Small intestine (tissue), 7 donors: ENCODE data around the gene ARAP1. TPM values are rescaled to one million over a fixed set of nuclear protein-coding genes. Genes with fewer than 3 reads are reported as not detected.
A peak's percentile ranks its signal among the peaks of the same experiment; 100 is the strongest.

Experiments
- DNase-seq, 2 donors: peaks; one replicate each; pipeline versions ENCODE4 v3.0.0 to v3.0.0-alpha.2; 2013
- FAIRE-seq: peaks from 2 replicates; lab custom pipeline; 2012; peaks lifted over from hg19 to GRCh38; lab: Jason Lieb, UNC
- H3K27ac ChIP-seq, 3 donors: one replicate each; pipeline ENCODE4 v1.5.1; 2013; ENCODE audit warnings: low read length in 2 of 3, mild to moderate bottlenecking in 2 of 3, control low read depth in 1 of 3, inconsistent platforms in 1 of 3, low read depth in 1 of 3, moderate library complexity in 1 of 3
- H3K27me3 ChIP-seq, 3 donors: one replicate each; pipeline ENCODE4 v1.6.1; 2013; ENCODE audit warnings: low read length in 3 of 3, inconsistent platforms in 1 of 3; ENCODE audit not compliant: control insufficient read depth in 3 of 3, insufficient read depth in 3 of 3
- H3K36me3 ChIP-seq, 3 donors: one replicate each; pipeline ENCODE4 v1.6.1; 2013; ENCODE audit warnings: low read length in 3 of 3, inconsistent platforms in 1 of 3, low read depth in 1 of 3, mild to moderate bottlenecking in 1 of 3, moderate library complexity in 1 of 3; ENCODE audit not compliant: control insufficient read depth in 3 of 3, insufficient read depth in 2 of 3
- H3K4me1 ChIP-seq, 3 donors: one replicate each; pipeline ENCODE4 v1.6.1; 2013; ENCODE audit warnings: low read length in 2 of 3, inconsistent platforms in 1 of 3, low read depth in 1 of 3, mild to moderate bottlenecking in 1 of 3, moderate library complexity in 1 of 3; ENCODE audit not compliant: control insufficient read depth in 3 of 3, insufficient read depth in 2 of 3
- H3K4me3 ChIP-seq, 3 donors: one replicate each; pipeline ENCODE4 v1.5.1; 2013; ENCODE audit warnings: low read length in 3 of 3, control low read depth in 1 of 3, inconsistent platforms in 1 of 3, low read depth in 1 of 3, mild to moderate bottlenecking in 1 of 3, moderate library complexity in 1 of 3
- H3K9me3 ChIP-seq, 2 donors: one replicate each; pipeline ENCODE4 v1.6.1; 2013; ENCODE audit warnings: low read depth in 1 of 2, low read length in 1 of 2; ENCODE audit not compliant: control insufficient read depth in 2 of 2, insufficient read depth in 1 of 2
- WGBS, 3 donors: extraction: QIAGEN DNeasy Blood & Tissue Kit; methylation state at CpG; one replicate each; pipeline ENCODE4 v1.1.7; 2013; 5-methylcytosine and 5-hydroxymethylcytosine counted together
- polyA plus RNA-seq, 4 donors: library from polyadenylated mRNA; stranded (reverse) in 3 of 4; unstranded in 1 of 4; fragments of 200-250 nt in 3 of 4; fragments of 120-200 nt in 1 of 4; gene quantifications; one replicate each; pipeline versions ENCODE4 v1.2.1 to v1.2.3, GENCODE V29; 2013
- donor health status: healthy with polysubstance abuse.
- donor health status: control.
- donor health status: control.
- donor health status: Bipolar disorder and iron deficiency.
- donor health status: healthy.

Gene ARAP1
- polyA plus RNA-seq, 4 donors, result 42.2 to 70.9 (median 53.2) TPM

GRCh38 chr11:72789493-72790131 is 37.4 kb upstream of the ARAP1 start:
- peak overlapping the region in 1 of 3 donors; percentile 98 for H3K27ac ChIP-seq
- DNase-seq (peak in 1 of 2 donors; percentile 49), FAIRE-seq (no peak)
- peaks cover 0 to 85% (median 6%) of the 10 kb centered on the region in 3 donors for H3K4me1 ChIP-seq
- no peaks in the 10 kb centered on the region for H3K9me3 ChIP-seq
- WGBS, 3 donors, result 50 to 59% (median 52%) methylated on average over 10 of the region's 10 CpGs
- H3K36me3 ChIP-seq, result peaks cover 0 to 11% (median 0%) of the 10 kb centered on the region in 3 donors
- H3K27me3 ChIP-seq, result no peaks in the 10 kb centered on the region
- H3K4me3 ChIP-seq, result no peak overlapping the region

DNA sequence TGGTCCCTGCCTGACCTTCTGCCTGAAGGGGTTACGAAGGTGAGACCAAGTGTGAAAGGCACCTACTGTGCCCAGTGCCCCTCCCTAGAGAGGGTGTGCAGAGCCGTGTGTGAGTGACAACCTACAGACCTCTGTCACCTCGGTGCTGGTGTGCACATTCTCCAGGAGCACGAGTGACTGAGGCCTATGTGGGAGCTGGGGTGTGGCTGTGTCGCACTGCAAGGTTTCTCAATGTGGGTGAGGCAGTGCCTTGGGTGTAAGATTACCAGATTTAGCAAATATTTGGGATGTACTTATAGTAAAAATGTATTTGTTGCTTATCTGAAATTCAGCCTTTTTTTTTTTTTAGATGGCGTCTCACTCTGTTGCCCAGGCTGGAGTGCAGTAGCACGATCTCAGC is 36.0 kb upstream of the ARAP1 start:
- H3K9me3 ChIP-seq, result no peaks in the 10 kb centered on the region
- WGBS, 3 donors, result 54 to 69% (median 58%) methylated on average over 7 of the region's 7 CpGs
- H3K36me3 ChIP-seq, result peaks cover 0 to 11% (median 0%) of the 10 kb centered on the region in 3 donors
- FAIRE-seq (no peak), DNase-seq (peak in 1 of 2 donors; percentile 70)
- H3K27ac ChIP-seq, result peak overlapping the region in 2 of 3 donors; percentile 91 to 98
- H3K27me3 ChIP-seq, result no peaks in the 10 kb centered on the region
- peaks cover 0 to 91% (median 6%) of the 10 kb centered on the region in 3 donors for H3K4me1 ChIP-seq
- H3K4me3 ChIP-seq, result no peak overlapping the region

DNA sequence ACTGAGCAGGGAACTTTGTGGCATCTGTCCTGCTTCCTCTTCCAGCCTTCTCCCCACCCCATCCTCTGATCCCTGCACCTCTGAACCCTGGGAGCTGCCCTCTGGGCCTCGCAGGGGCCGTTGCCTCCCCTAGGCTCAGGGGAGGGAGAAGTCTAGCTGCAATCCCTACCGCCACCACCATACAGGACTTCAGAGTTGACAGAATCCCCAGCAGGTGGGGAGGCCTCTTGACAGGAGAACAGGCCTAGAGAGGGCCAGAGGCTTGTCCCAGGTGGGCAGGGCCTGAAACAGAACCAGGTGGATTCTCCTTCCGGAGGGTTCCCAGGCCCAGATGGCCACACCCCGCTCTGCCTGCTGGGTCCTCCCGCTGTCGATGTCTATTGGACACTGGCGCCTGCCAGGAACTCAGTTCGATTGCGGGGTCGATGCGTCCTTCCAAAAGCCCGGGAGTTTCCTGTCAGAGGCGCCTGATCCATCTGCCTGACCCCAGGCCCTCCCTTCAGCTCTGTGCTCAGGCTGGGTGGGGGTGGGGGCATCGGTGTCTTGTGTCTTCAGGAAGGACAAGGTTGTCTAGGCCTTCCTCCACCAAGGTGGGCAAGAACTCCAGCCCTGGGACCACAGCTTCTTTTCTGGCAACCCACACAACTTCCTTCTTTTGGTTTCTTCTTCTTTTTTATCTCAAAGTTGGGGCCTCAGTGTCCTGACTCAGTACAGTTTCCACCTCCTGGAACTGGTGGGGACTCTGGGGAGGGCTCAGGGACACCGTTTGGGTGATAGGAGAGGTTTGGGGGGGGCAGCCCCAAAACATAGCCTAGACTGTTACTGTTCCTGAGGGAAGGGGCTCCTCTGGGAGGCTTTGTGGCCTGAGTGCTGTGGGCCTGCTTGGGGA is 35.3 kb upstream of the ARAP1 start:
- Histone ChIP-seq H3K27me3 (no peaks in the 10 kb centered on the region), H3K9me3 (no peaks in the 10 kb centered on the region), H3K27ac (peak overlapping the region; percentile 27 to 98 (median 91)), H3K4me3 (peak overlapping the region in 1 of 3 donors; percentile 3), H3K4me1 (peaks cover 0 to 91% (median 6%) of the 10 kb centered on the region in 3 donors), H3K36me3 (peaks cover 0 to 11% (median 0%) of the 10 kb centered on the region in 3 donors)
- no peak for FAIRE-seq
- WGBS, 3 donors, result 12 to 36% (median 33%) methylated on average over 16 of the region's 16 CpGs
- peak; percentile 68 to 94 for DNase-seq

DNA sequence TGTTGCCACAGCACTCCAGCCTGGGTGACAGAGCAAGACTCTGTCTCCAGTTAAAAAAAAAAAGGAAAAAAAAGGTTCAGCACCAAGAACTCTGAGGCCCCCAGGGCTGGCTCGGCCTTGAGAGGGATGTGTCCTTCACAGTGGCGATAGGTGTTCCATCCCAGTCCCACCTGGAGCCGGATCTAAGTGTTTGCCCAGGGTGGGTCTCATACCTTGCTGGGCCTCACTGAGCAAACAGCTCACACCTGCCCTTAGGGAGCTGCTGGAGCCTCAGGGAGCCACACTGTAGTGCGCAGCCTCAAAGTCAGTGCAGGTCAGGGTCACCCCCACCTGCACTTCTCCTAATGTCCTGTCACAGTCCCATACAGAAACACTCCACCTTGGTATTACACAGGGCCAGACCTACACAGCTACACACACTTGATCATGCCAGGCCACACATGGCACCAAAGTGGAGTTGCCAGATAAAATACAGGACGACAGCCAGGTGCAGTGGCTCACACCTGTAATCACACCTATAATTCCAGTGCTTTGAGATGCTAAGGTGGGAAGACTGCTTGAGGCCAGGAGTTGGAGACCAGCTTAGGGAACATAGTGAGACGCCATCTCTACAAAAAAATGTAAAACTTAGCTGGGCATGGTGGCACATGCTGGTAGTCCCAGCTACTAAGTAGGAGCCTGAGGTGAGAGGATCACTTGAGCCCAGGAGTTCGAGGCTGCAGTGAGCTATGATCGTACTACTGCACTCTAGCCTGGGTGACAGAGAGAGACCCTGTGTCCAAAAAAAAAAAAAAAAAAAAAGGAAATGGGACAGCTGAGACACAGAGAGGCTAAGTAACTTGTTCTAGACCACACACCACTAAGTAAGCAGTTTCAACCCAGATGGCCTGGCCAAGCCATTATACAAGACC is 34.4 kb upstream of the ARAP1 start:
- Histone ChIP-seq H3K4me1 (peaks cover 0 to 92% (median 6%) of the 10 kb centered on the region in 3 donors), H3K36me3 (peaks cover 0 to 11% (median 0%) of the 10 kb centered on the region in 3 donors), H3K9me3 (no peaks in the 10 kb centered on the region), H3K27me3 (no peaks in the 10 kb centered on the region), H3K27ac (peak overlapping the region; percentile 27 to 98 (median 91)), H3K4me3 (no peak overlapping the region)
- no peak for FAIRE-seq
- DNase-seq, result peak; percentile 76 to 95
- 33 to 69% (median 41%) methylated on average over 8 of the region's 8 CpGs for WGBS, 3 donors

DNA sequence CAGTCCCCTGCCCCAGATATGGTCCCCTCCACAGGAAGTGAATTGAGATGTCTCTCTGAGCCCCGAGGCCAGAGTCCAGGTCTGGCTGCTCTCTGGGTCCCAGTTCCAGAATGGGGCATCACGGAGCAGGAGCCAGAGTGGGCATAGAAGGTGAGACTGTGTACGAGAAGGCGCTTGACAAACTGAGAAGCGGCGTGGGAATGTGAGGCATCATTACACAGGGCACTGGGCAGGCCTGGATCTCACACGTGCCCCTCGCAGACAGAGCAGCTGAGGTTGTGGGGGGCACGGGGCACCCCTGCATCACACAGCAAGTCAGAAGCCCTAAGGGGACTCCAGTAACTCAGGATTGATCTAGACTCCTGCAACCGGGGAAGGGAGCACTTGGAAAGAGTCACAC is 32.5 kb upstream of the ARAP1 start:
- peak overlapping the region in 2 of 3 donors; percentile 36 to 98 for H3K27ac ChIP-seq

GRCh38 chr11:72783144-72783905 is 31.1 kb upstream of the ARAP1 start:
- WGBS, 3 donors, result 36 to 78% (median 46%) methylated on average over 2 of the region's 2 CpGs
- Histone ChIP-seq H3K4me3 (no peak overlapping the region), H3K4me1 (peaks cover 3 to 73% (median 6%) of the 10 kb centered on the region in 3 donors), H3K27me3 (no peaks in the 10 kb centered on the region), H3K9me3 (no peaks in the 10 kb centered on the region), H3K27ac (peak overlapping the region in 2 of 3 donors; percentile 71 to 98), H3K36me3 (peaks cover 0 to 28% (median 0%) of the 10 kb centered on the region in 3 donors)
- no peak for FAIRE-seq
- DNase-seq, result peak; percentile 67 to 74

More for the DNA sequence above, 32.5 kb upstream of the ARAP1 start:
- peaks cover 0 to 18% (median 0%) of the 10 kb centered on the region in 3 donors for H3K36me3 ChIP-seq
- no peak overlapping the region for H3K4me3 ChIP-seq
- no peak for DNase-seq
- H3K27me3 ChIP-seq, result no peaks in the 10 kb centered on the region
- WGBS, 3 donors, result 62 to 80% (median 68%) methylated on average over 10 of the region's 10 CpGs
- no peak for FAIRE-seq
- peaks cover 0 to 77% (median 6%) of the 10 kb centered on the region in 3 donors for H3K4me1 ChIP-seq
- no peaks in the 10 kb centered on the region for H3K9me3 ChIP-seq

DNA sequence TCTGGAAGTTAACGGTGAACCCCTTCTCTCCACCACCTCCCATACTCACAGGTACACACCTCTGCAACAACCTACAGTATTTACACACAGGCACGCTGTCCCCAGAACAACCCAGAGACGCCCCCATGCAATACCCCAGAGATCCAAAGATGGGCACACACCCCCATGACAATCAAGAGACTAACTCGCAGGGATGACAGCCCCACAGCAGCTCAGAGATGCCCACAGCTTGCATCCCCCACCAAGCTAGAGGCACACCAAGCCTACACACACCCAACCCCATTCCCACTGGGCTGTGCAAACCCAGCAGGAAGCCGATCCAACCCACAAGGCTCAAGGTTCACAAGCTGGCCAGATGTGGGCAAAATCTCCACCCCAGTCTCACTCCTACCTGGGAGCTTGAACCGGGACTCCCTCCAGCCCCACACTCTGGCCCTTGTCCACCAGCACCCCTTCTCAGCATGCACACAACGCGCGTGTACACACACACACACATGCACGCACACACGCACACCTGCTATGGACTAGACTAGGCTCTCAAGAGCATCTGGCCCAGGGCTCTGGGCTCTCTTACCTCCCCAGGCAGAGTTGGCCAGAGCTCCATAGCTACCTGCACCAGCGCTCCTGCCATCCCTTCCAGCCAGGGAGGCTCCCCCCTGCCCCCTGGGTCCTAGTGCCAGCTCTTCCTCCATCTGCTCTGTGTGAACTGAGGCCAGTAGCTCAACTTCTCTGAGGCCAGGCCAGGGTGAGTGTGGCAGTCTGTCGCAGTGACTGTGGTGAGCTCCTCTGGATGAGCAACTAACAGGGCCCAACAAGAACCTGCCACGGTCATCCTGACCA is 30.1 kb upstream of the ARAP1 start:
- H3K4me3 ChIP-seq, result peak overlapping the region; percentile 42 to 68 (median 60)
- H3K27ac ChIP-seq, result peak overlapping the region in 2 of 3 donors; percentile 71 to 98
- H3K27me3 ChIP-seq, result no peaks in the 10 kb centered on the region
- DNase-seq, result peak; percentile 71 to 78
- no peaks in the 10 kb centered on the region for H3K9me3 ChIP-seq
- 9 to 49% (median 31%) methylated on average over 14 of the region's 14 CpGs for WGBS, 3 donors
- no peak for FAIRE-seq
- H3K36me3 ChIP-seq, result peaks cover 0 to 38% (median 0%) of the 10 kb centered on the region in 3 donors
- peaks cover 3 to 73% (median 4%) of the 10 kb centered on the region in 3 donors for H3K4me1 ChIP-seq
